Ascending aorta (tissue), 2 donors: Measurements from ENCODE around the gene TMEFF1. TPM values are rescaled to one million over a fixed set of nuclear protein-coding genes. Genes with fewer than 3 reads are reported as not detected.

Experiments
- DNase-seq, 2 donors: peaks; one replicate each; pipeline ENCODE4 v3.0.0-alpha.2; 2019; ENCODE audit warnings: low spot score in 2 of 2
- H3K27ac ChIP-seq, 2 donors: fragments of 200-600 bp; sonication (generic); one replicate each; pipeline ENCODE4 v1.5.1; 2016 to 2017; ENCODE audit warnings: mild to moderate bottlenecking in 1 of 2
- H3K27me3 ChIP-seq: fragments of 200-600 bp; sonication (generic); one replicate; pipeline ENCODE4 v1.5.1; 2017
- H3K36me3 ChIP-seq, 2 donors: fragments of 200-600 bp; sonication (generic); one replicate each; pipeline ENCODE4 v1.5.1; 2016
- H3K4me1 ChIP-seq, 2 donors: fragments of 200-600 bp; sonication (generic); one replicate each; pipeline ENCODE4 v1.5.1; 2016 to 2017; ENCODE audit warnings: mild to moderate bottlenecking in 1 of 2
- H3K4me3 ChIP-seq, 2 donors: fragments of 200-600 bp; sonication (generic); one replicate each; pipeline ENCODE4 v1.5.1; 2016 to 2017; ENCODE audit warnings: mild to moderate bottlenecking in 1 of 2
- H3K9me3 ChIP-seq, 2 donors: fragments of 200-600 bp; sonication (generic); one replicate each; pipeline ENCODE4 v1.5.1; 2016
- intact Hi-C: fragments of 100-400 bp; cut with DNase I; formaldehyde crosslinking; loops from one replicate; pipeline ENCODE4 v1.15.1; 2023
- total RNA-seq: library from RNA; depleted of rRNA; stranded (reverse); fragments of >200 nt; gene quantifications from one replicate; pipeline ENCODE4 v1.1.0, GENCODE V29; 2016
- TF ChIP-seq, protein P1 (sequence below), 3 experiments: fragments of 200-600 bp in 2 of 3; fragments of 450-650 bp in 1 of 3; sonication (generic) in 2 of 3; IDR thresholded peaks; one replicate each; pipeline ENCODE4 v1.5.1; 2016 to 2019; ENCODE audit warnings: antibody characterized with exemption in 3 of 3, mild to moderate bottlenecking in 1 of 3, moderate library complexity in 1 of 3

Gene TMEFF1
- total RNA-seq, 1 donor from 2014 or later = not detected

DNA sequence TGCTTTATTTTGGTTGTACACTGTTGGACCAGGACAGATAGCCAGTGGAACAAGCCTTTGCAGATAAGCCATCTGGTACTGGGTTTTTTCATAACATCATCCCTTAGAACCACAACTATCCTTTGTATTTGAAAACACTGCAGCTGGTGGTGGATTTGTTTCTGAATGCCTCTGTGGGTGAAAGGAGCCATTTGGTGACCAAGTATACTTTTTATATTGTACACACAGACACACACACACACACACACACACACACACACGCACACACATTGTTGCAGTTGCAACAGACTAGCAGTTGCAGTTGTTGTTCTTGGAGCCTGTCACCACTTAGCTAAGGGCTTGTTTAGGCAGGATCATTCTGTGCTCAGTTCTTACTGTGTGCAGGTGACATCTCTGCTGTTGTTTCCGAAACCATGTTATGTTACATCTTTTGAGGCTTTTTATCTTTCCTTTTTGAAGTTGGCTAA is 82.0 kb downstream of the TMEFF1 start:
- DNase-seq = no peak

DNA sequence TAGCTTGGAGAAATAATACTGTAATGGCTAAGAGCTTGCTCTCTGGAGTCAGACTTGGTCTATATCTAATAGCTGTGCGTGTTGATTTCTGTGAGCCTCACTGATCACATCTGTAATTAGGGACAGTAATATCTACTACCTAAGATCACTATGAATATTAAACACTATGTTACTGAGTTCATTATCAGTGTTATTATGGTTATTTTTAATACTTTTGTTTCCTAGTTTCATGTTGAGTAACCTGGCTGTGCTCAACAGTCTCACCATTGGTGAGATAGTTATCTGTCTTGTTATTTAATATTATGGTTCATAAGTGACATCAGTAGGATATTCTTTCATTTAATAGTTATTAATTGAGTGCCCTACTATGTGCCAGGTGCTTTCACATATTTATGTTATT is 82.5 kb downstream of the TMEFF1 start:
- peaks cover 0 to 4% of the 10 kb centered on the region in 2 donors for H3K36me3 ChIP-seq
- TF ChIP-seq, protein P1, sequence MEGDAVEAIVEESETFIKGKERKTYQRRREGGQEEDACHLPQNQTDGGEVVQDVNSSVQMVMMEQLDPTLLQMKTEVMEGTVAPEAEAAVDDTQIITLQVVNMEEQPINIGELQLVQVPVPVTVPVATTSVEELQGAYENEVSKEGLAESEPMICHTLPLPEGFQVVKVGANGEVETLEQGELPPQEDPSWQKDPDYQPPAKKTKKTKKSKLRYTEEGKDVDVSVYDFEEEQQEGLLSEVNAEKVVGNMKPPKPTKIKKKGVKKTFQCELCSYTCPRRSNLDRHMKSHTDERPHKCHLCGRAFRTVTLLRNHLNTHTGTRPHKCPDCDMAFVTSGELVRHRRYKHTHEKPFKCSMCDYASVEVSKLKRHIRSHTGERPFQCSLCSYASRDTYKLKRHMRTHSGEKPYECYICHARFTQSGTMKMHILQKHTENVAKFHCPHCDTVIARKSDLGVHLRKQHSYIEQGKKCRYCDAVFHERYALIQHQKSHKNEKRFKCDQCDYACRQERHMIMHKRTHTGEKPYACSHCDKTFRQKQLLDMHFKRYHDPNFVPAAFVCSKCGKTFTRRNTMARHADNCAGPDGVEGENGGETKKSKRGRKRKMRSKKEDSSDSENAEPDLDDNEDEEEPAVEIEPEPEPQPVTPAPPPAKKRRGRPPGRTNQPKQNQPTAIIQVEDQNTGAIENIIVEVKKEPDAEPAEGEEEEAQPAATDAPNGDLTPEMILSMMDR (IDR thresholded peaks at IDR 0.05) = no peak
- DNase-seq = no peak
- no peak overlapping the region for H3K4me3 ChIP-seq
- no peaks in the 10 kb centered on the region for H3K27me3 ChIP-seq
- no peak overlapping the region for H3K27ac ChIP-seq
- no peaks in the 10 kb centered on the region for H3K9me3 ChIP-seq
- no peaks in the 10 kb centered on the region for H3K4me1 ChIP-seq
- intact Hi-C loops = no loop called here

More for the DNA sequence above, 82.0 kb downstream of the TMEFF1 start:
- Histone ChIP-seq H3K27me3 (no peaks in the 10 kb centered on the region), H3K27ac (no peak overlapping the region), H3K4me3 (no peak overlapping the region), H3K36me3 (peaks cover 0 to 5% of the 10 kb centered on the region in 2 donors), H3K4me1 (no peaks in the 10 kb centered on the region), H3K9me3 (no peaks in the 10 kb centered on the region)
- TF ChIP-seq, protein P1 (IDR thresholded peaks at IDR 0.05) = no peak
- intact Hi-C loops = no loop called here

DNA sequence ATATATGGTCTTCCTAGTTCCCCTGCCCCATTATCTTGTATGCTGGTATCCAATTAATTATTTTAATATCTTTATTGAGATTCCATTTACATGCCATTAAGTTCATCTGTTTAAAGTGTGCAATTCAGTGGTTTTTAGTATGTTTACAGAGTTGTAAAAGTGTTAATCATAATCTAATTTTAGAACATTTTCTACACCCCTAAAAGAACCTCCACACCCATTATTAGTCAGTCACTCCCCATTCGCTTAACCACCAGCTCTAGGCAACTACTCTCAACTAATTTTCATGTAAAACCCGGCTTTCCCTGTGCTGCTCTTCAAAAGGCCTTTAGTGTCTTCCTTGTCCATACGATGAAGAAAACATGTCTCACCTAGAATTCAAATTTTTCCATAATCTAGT is 84.1 kb downstream of the TMEFF1 start:
- TF ChIP-seq, protein P1 (IDR thresholded peaks at IDR 0.05) = no peak
- Histone ChIP-seq H3K27me3 (no peaks in the 10 kb centered on the region), H3K4me3 (no peak overlapping the region), H3K36me3 (no peaks in the 10 kb centered on the region), H3K9me3 (no peaks in the 10 kb centered on the region), H3K4me1 (no peaks in the 10 kb centered on the region), H3K27ac (no peak overlapping the region)
- intact Hi-C loops = no loop called here
- no peak for DNase-seq

DNA sequence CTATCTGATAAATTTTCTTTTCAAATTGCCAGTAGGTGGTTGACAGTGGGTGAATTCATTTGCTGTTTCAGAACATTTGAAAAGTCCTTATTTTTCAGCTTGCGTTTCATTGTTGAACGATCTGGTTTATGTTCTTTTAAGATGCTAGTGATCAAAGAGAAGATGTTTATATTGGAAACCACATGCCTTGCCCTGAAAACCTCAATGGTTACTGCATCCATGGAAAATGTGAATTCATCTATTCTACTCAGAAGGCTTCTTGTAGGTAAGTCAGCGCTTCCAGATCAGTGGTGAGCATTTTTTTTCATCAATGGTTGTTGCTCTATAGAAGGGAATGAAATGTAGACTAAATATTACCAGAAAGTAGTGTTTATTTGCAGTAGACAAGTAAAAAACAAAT is 88.3 kb downstream of the TMEFF1 start:
- H3K4me3 ChIP-seq = no peak overlapping the region
- no peaks in the 10 kb centered on the region for H3K4me1 ChIP-seq
- no peaks in the 10 kb centered on the region for H3K36me3 ChIP-seq
- H3K9me3 ChIP-seq = no peaks in the 10 kb centered on the region
- no peak overlapping the region for H3K27ac ChIP-seq
- DNase-seq = no peak
- H3K27me3 ChIP-seq = no peaks in the 10 kb centered on the region
- TF ChIP-seq, protein P1 (IDR thresholded peaks at IDR 0.05) = no peak
- intact Hi-C loops = no loop called here

DNA sequence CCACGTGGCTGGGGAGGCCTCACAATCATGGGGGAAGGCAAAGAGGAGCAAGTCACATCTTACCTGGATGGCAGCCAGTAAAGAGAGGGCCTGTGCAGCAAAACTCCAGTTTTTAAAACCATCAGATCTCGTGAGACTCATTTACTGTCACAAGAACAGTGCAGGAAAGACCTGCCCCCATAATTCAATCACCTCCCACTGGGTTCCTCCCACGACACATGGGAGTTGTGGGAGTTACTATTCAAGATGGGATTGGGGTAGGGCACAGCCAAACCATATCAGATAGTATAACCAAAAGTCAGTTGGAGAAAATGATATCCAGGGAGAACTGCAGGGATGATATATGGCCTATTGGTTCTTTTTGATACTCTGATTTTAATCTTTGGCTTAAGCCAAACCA is 94.9 kb downstream of the TMEFF1 start:
- intact Hi-C loops = no loop called here
- no peak for DNase-seq
- Histone ChIP-seq H3K9me3 (no peaks in the 10 kb centered on the region), H3K27me3 (no peaks in the 10 kb centered on the region), H3K4me1 (no peaks in the 10 kb centered on the region), H3K36me3 (no peaks in the 10 kb centered on the region), H3K4me3 (no peak overlapping the region), H3K27ac (no peak overlapping the region)
- TF ChIP-seq, protein P1 (IDR thresholded peaks at IDR 0.05) = no peak

DNA sequence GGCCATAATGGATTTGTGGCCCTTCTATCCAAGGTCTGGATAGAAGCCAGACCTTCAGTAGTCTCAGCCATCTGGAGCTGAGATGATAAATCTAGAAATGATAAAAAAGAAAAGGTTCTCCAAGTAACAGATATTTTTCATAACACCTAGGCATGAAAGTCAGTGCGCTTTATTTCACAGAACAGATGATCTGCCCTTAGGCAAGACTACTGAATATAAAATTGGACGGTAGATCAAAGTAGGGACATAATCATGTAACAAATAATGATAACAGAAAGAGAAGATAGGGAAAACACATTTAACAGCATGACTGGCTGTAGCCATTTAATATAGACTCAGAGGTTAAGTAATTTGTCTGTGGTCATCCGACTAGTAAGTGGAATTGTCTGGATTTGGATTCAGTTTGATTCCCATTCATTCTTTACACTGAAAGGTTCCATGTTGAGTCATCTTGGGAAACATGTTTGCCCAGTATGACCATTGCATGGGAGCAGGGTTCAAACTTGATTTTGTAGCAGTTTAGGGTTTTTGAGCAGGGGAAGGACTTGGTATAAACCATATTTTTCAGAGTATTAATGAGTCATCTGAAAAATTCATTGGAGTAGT is 100.8 kb downstream of the TMEFF1 start:
- intact Hi-C loops = no loop called here
- no peak overlapping the region for H3K27ac ChIP-seq
- no peaks in the 10 kb centered on the region for H3K27me3 ChIP-seq
- TF ChIP-seq, protein P1 (IDR thresholded peaks at IDR 0.05) = no peak
- no peak for DNase-seq
- no peaks in the 10 kb centered on the region for H3K4me1 ChIP-seq
- no peaks in the 10 kb centered on the region for H3K36me3 ChIP-seq
- H3K4me3 ChIP-seq = no peak overlapping the region
- no peaks in the 10 kb centered on the region for H3K9me3 ChIP-seq
